K562 (cell line): Measurements from ENCODE around the gene TIMM10. TPM values are rescaled to one million over a fixed set of nuclear protein-coding genes. Genes with fewer than 3 reads are reported as not detected.

Source experiments
- CCAR2 ChIP-seq: fragments of 200-400 bp; formaldehyde crosslinking; IDR thresholded peaks from 2 replicates; pipeline ENCODE4 v1.6.1; 2017; ENCODE audit warnings: mild to moderate bottlenecking, low read depth, low read length
- RAD21 ChIP-seq, 2 experiments: fragments of 250-450 bp in 1 of 2; fragments of 450-650 bp in 1 of 2; sonication (Bioruptor Pico) in 1 of 2; formaldehyde crosslinking in 1 of 2; IDR thresholded peaks in 1 of 2; conservative IDR thresholded peaks in 1 of 2; 2 replicates each; pipeline versions ENCODE4 v1.4.0 to v1.8.0; 2020 to 2022; ENCODE audit warnings: mild to moderate bottlenecking in 2 of 2, moderate library complexity in 1 of 2
- SIN3A ChIP-seq, 2 experiments: fragments of 150-350 bp in 1 of 2; IDR thresholded peaks; 2 replicates each; pipeline ENCODE4 v1.6.1; 2011 to 2016; ENCODE audit warnings: borderline replicate concordance in 2 of 2, low read depth in 2 of 2, low read length in 2 of 2, mild to moderate bottlenecking in 2 of 2, moderate library complexity in 2 of 2; ENCODE audit not compliant: control insufficient read depth in 1 of 2
- ZEB2 ChIP-seq: fragments of 450-650 bp; IDR thresholded peaks from 2 replicates; pipeline ENCODE4 v1.6.1; 2016
- ZNF224 ChIP-seq: sonication (generic); formaldehyde crosslinking; IDR thresholded peaks from 2 replicates; pipeline ENCODE4 v1.8.0; 2022; ENCODE audit warnings: mild to moderate bottlenecking, missing genetic modification reagents
- ZNF77 ChIP-seq: fragments of 250-450 bp; sonication (Bioruptor Pico); IDR thresholded peaks from 2 replicates; pipeline ENCODE4 v1.5.0; 2020
- polyA plus RNA-seq, 8 experiments: library from polyadenylated mRNA; depleted of rRNA in 4 of 8; stranded (reverse) in 5 of 8; unstranded in 3 of 8; fragments of >200 nt; fragmentation: Nextera tagmentation in 2 of 8; fragmentation: Illumina TruSeq in 1 of 8; extraction: Ambion mirVana in 2 of 8; extraction: Trizol in 1 of 8; gene quantifications; 2 replicates each; pipeline versions ENCODE4 v1.2.1 to v1.2.3, GENCODE V29; 2011 to 2014; ENCODE audit warnings: inconsistent platforms in 1 of 8, missing spikeins in 1 of 8
- total RNA-seq, 7 experiments: library from RNA; depleted of rRNA in 6 of 7; stranded (reverse); fragments of >200 nt in 6 of 7; fragmentation: Illumina TruSeq in 2 of 7; extraction: Trizol in 2 of 7; gene quantifications; 2 replicates each; pipeline versions ENCODE4 v1.2.1 to v1.2.3, GENCODE V29; 2011 to 2021; ENCODE audit warnings: low replicate concordance in 1 of 7
- TF ChIP-seq, protein P1 (sequence below), 2 experiments: fragments of 450-650 bp; formaldehyde crosslinking in 1 of 2; IDR thresholded peaks; 2 replicates each; pipeline versions ENCODE4 v1.4.0 to v1.6.1; 2014 to 2020; ENCODE audit warnings: mild to moderate bottlenecking in 2 of 2, borderline replicate concordance in 1 of 2, low read depth in 1 of 2
- TF ChIP-seq, protein P2 (sequence below): fragments of 250-450 bp; sonication (Bioruptor Pico); IDR thresholded peaks from 2 replicates; pipeline ENCODE4 v1.5.0; 2021; ENCODE audit warnings: mild to moderate bottlenecking, moderate library complexity

TIMM10 gene
- total and polyA plus RNA-seq, 9 of the 15 experiments (the other 6 are each of a cell fraction or from before 2014, with no cell fraction given), result 109 to 553 (median 172) TPM

DNA sequence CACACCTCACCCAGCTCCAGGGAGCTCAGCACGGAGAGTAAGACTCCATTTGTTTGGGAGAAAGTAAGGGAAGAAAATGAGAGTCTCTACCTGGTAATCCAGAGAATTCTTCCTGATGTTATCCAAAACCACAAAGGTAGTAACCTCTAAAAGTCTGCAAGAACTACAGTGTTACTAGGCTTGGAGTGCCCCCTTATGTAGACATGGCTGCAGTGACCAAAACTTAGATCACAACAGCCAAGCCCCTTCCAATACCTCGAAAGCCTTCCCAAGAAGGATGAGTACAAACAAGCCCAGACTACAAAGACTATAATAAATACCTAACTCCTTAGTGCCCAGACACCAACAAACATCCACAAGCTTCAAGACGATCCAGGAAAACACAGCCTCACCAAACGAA is 32.0 kb upstream of the TIMM10 start (continued):
- TF ChIP-seq, protein P1, sequence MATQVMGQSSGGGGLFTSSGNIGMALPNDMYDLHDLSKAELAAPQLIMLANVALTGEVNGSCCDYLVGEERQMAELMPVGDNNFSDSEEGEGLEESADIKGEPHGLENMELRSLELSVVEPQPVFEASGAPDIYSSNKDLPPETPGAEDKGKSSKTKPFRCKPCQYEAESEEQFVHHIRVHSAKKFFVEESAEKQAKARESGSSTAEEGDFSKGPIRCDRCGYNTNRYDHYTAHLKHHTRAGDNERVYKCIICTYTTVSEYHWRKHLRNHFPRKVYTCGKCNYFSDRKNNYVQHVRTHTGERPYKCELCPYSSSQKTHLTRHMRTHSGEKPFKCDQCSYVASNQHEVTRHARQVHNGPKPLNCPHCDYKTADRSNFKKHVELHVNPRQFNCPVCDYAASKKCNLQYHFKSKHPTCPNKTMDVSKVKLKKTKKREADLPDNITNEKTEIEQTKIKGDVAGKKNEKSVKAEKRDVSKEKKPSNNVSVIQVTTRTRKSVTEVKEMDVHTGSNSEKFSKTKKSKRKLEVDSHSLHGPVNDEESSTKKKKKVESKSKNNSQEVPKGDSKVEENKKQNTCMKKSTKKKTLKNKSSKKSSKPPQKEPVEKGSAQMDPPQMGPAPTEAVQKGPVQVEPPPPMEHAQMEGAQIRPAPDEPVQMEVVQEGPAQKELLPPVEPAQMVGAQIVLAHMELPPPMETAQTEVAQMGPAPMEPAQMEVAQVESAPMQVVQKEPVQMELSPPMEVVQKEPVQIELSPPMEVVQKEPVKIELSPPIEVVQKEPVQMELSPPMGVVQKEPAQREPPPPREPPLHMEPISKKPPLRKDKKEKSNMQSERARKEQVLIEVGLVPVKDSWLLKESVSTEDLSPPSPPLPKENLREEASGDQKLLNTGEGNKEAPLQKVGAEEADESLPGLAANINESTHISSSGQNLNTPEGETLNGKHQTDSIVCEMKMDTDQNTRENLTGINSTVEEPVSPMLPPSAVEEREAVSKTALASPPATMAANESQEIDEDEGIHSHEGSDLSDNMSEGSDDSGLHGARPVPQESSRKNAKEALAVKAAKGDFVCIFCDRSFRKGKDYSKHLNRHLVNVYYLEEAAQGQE (IDR thresholded peaks at IDR 0.05; ENCODE audit: borderline replicate concordance), result peak; percentile 52; the same call in 1 of the 2 replicates
- TF ChIP-seq, protein P1 (CRISPR knock-in tag; IDR thresholded peaks at IDR 0.05; ENCODE audit: low read depth), result no peak
- TF ChIP-seq CCAR2 (no peak), ZEB2 (peak; percentile 35; the same call in 1 of the 2 replicates), ZNF224 (CRISPR knock-in tag) (no peak), ZNF77 (CRISPR knock-in tag) (no peak), SIN3A (IDR thresholded peaks at IDR 0.05; ENCODE audit: borderline replicate concordance in 2 of 2, control insufficient read depth in 1 of 2, low read depth in 2 of 2, low read length in 2 of 2) (no peak), RAD21 (CRISPR knock-in tag; conservative IDR thresholded peaks at IDR 0.05 in 1 of 2, IDR thresholded peaks at IDR 0.05 in 1 of 2) (peak in 1 of 2 experiments; percentile 72; a peak in 3 of 4 replicates)
- TF ChIP-seq, protein P2, sequence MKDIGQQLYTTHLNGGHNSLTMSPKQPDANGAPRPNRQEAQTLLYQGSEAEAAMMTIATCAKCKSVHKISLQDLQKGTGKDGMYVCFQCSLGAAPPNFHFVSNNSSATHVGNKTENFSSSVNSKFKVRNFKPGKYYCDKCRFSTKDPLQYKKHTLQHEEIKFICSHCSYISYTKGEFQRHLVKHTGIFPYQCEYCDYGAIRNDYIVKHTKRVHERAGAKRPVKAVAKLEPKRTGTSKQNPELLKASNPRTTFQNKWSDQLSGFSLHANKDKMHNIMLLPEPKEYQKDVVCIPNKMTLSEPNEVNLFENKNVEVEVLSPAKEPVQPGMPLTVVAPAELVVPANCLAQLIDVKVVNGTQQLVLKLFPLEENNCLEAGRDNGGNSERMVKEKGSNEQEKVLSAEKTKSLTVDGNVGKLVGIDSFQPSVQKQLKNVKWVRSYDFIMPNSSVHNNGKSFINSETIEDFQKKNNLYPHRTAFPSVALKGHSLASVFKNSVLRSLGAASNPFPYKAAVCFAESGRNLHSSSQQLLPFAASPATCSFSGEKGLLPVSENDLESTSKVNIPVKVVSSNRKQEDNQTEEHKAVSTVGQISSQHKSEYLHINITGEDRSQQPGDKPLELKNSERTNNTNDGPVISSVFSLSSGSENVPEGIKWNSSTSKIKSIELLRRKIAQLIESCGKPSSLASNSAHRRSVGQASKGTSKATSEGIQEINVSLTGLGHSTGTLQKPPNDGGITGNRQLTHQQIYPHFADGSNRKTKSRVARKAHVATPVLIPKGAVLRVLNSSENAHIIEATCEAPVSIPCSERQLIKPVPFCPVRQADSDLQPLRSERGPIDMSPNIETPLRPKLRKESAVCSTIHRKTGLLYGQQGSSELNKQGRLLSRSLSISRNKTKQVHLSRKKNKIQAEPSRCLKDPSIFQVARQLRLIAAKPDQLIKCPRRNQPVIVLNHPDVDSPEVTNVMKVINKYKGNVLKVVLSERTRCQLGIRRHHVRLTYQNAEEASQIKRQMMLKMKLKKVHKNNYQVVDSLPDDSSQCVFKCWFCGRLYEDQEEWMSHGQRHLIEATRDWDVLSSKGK (CRISPR knock-in tag), result no peak
